ENCODE data around the gene TPST2.

The TPST2 gene

GRCh38 chr22:26576026-26576680 is 13.8 kb downstream of the TPST2 start:
- Mint-ChIP-seq H3K4me3 (no peak overlapping the region), H3K36me3 (ENCODE audit: low read depth) (peaks cover 12% of the 10 kb centered on the region), H3K9me3 (no peaks in the 10 kb centered on the region), H3K27ac (peak overlapping the region; percentile 15), H3K4me1 (peaks cover 42% of the 10 kb centered on the region), H3K27me3 (ENCODE audit: low read depth, poor library complexity) (peaks cover 10% of the 10 kb centered on the region)
- DNase-seq = no peak
- no peak for TF ChIP-seq CTCF (IDR thresholded peaks at IDR 0.05)

GRCh38 chr22:26574001-26574723 is 15.8 kb downstream of the TPST2 start:
- Mint-ChIP-seq H3K4me3 (no peak overlapping the region), H3K27ac (no peak overlapping the region), H3K4me1 (peaks cover 34% of the 10 kb centered on the region), H3K36me3 (ENCODE audit: low read depth) (peaks cover 12% of the 10 kb centered on the region), H3K9me3 (no peaks in the 10 kb centered on the region), H3K27me3 (ENCODE audit: low read depth, poor library complexity) (peaks cover 4% of the 10 kb centered on the region)
- no peak for DNase-seq
- no peak for TF ChIP-seq CTCF (IDR thresholded peaks at IDR 0.05)

DNA sequence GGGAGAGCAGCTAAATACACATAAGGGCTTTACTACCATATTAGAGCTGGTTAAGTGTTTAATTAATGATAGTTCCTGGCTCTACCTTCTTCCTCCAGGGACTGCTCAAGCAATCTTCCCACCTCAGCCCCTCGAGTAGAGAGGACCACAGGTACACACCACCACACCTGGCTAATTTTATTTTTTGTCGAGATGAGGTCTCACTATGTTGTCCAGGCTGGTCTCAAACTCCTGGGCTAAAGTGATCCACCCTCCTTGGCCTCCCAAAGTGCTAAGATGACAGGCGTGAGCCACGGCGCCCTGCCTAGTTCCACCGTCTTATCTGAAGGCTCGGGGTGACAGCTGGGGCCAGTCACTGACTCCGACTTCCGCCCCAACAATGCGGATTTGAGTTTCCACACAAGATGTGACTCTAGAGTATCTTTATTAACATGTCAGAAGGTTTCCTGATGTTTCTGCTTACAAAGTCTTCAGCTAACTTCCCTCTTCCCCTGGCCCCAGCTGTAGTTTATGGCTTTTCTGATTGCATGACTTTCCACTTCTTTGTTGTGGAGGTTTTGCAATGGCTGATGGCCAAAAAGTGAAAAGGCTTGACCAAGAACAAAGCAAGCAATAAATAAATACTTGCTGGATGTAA is 16.8 kb downstream of the TPST2 start:
- Mint-ChIP-seq H3K36me3 (ENCODE audit: low read depth) (peaks cover 10% of the 10 kb centered on the region), H3K9me3 (no peaks in the 10 kb centered on the region), H3K4me3 (no peak overlapping the region), H3K27me3 (ENCODE audit: low read depth, poor library complexity) (peaks cover 4% of the 10 kb centered on the region), H3K27ac (no peak overlapping the region), H3K4me1 (peaks cover 38% of the 10 kb centered on the region)
- no peak for TF ChIP-seq CTCF (IDR thresholded peaks at IDR 0.05)
- DNase-seq = no peak

- Mint-ChIP-seq H3K9me3 (no peaks in the 10 kb centered on the region), H3K36me3 (ENCODE audit: low read depth) (no peaks in the 10 kb centered on the region), H3K4me1 (peaks cover 42% of the 10 kb centered on the region), H3K27me3 (ENCODE audit: low read depth, poor library complexity) (peaks cover 4% of the 10 kb centered on the region), H3K4me3 (no peak overlapping the region), H3K27ac (no peak overlapping the region)
- TF ChIP-seq CTCF (IDR thresholded peaks at IDR 0.05) = no peak
- no peak for DNase-seq
Observed at GRCh38 chr22:26570864-26571525, 18.9 kb downstream of the TPST2 start.

DNA sequence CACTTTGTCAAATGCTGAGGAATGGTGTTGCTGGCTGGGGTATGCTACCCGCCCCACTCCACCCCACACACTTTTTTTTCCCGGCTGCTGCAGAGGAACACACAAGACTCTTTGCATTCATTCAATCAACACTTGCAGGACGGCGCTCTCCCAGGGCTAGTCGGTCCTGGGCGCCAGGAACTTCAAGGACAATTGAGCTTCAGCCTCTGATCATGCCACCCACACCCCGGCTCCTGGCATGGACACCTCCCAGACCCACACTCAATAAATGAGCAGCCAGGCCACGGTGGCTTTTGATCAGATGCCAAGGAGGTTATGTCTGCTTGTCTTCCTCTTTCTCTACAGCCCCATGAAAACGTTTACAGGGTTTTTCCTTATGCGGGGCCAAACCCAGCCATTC is 19.8 kb downstream of the TPST2 start:
- Mint-ChIP-seq H3K36me3 (ENCODE audit: low read depth) (no peaks in the 10 kb centered on the region), H3K9me3 (no peaks in the 10 kb centered on the region), H3K4me1 (peaks cover 37% of the 10 kb centered on the region), H3K27ac (peak overlapping the region; percentile 8), H3K4me3 (no peak overlapping the region), H3K27me3 (ENCODE audit: low read depth, poor library complexity) (peaks cover 4% of the 10 kb centered on the region)
- TF ChIP-seq CTCF (IDR thresholded peaks at IDR 0.05) = no peak
- DNase-seq = no peak
